ENCODE data around the gene KIF20B.

KIF20B gene

GRCh38 chr10:89771684-89772083 is 70.3 kb downstream of the KIF20B start:
- Histone ChIP-seq H3K4me3 (ENCODE audit: low read length in 2 of 2) (no peak overlapping the region), H3K9me3 (ENCODE audit: control insufficient read depth in 2 of 2, low read length in 2 of 2) (no peaks in the 10 kb centered on the region), H3K36me3 (ENCODE audit: control insufficient read depth in 2 of 2, insufficient read depth in 2 of 2, low read length in 2 of 2) (peaks cover 0 to 3% of the 10 kb centered on the region in 2 donors)

GRCh38 chr10:89773081-89773480 is 71.7 kb downstream of the KIF20B start:
- Histone ChIP-seq H3K36me3 (ENCODE audit: control insufficient read depth in 2 of 2, insufficient read depth in 2 of 2, low read length in 2 of 2) (peaks cover 0 to 3% of the 10 kb centered on the region in 2 donors), H3K27me3 (ENCODE audit: control insufficient read depth in 1 of 2, insufficient read depth in 2 of 2, low read length in 2 of 2) (no peaks in the 10 kb centered on the region), H3K9me3 (ENCODE audit: control insufficient read depth in 2 of 2, low read length in 2 of 2) (no peaks in the 10 kb centered on the region), H3K4me3 (ENCODE audit: low read length in 2 of 2) (no peak overlapping the region), H3K9ac (ENCODE audit: low read length in 2 of 2) (no peak overlapping the region), H3K4me1 (ENCODE audit: control insufficient read depth, insufficient read depth, low read length) (no peaks in the 10 kb centered on the region), H3K27ac (ENCODE audit: low read length) (no peak overlapping the region)

More at GRCh38 chr10:89771684-89772083, 70.3 kb downstream of the KIF20B start:
- H3K27me3 ChIP-seq (ENCODE audit: control insufficient read depth in 1 of 2, insufficient read depth in 2 of 2, low read length in 2 of 2), result no peaks in the 10 kb centered on the region
- no peak overlapping the region for H3K27ac ChIP-seq (ENCODE audit: low read length)
- H3K4me1 ChIP-seq (ENCODE audit: control insufficient read depth, insufficient read depth, low read length), result no peaks in the 10 kb centered on the region
- no peak overlapping the region for H3K9ac ChIP-seq (ENCODE audit: low read length in 2 of 2)

DNA sequence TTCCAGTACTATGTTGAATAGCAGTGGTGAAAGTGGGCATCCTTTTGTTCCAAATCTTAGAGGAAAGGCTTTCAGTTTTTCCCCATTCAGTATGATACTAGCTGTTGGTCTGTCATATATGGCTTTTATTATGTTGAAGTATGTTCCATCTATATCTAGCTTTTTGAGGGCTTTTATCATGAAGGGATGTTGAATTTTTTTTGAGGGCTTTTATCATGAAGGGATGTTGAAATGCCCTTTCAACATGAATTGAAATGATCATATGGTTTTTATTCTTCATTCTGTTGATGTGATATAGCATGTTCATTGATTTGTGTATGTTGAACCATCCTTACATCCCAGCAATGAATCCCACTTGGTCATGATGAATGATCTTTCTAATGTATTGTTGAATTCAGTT is 75.3 kb downstream of the KIF20B start:
- Histone ChIP-seq H3K9ac (ENCODE audit: low read length in 2 of 2) (no peak overlapping the region), H3K4me1 (ENCODE audit: control insufficient read depth, insufficient read depth, low read length) (no peaks in the 10 kb centered on the region), H3K9me3 (ENCODE audit: control insufficient read depth in 2 of 2, low read length in 2 of 2) (no peaks in the 10 kb centered on the region), H3K27ac (ENCODE audit: low read length) (no peak overlapping the region), H3K4me3 (ENCODE audit: low read length in 2 of 2) (no peak overlapping the region), H3K27me3 (ENCODE audit: control insufficient read depth in 1 of 2, insufficient read depth in 2 of 2, low read length in 2 of 2) (no peaks in the 10 kb centered on the region), H3K36me3 (ENCODE audit: control insufficient read depth in 2 of 2, insufficient read depth in 2 of 2, low read length in 2 of 2) (no peaks in the 10 kb centered on the region)

- Histone ChIP-seq H3K9me3 (ENCODE audit: control insufficient read depth in 2 of 2, low read length in 2 of 2) (no peaks in the 10 kb centered on the region), H3K36me3 (ENCODE audit: control insufficient read depth in 2 of 2, insufficient read depth in 2 of 2, low read length in 2 of 2) (no peaks in the 10 kb centered on the region), H3K27ac (ENCODE audit: low read length) (no peak overlapping the region), H3K27me3 (ENCODE audit: control insufficient read depth in 1 of 2, insufficient read depth in 2 of 2, low read length in 2 of 2) (no peaks in the 10 kb centered on the region), H3K4me1 (ENCODE audit: control insufficient read depth, insufficient read depth, low read length) (no peaks in the 10 kb centered on the region), H3K9ac (ENCODE audit: low read length in 2 of 2) (no peak overlapping the region), H3K4me3 (ENCODE audit: low read length in 2 of 2) (no peak overlapping the region)
Observed at GRCh38 chr10:89782470-89782869, 81.1 kb downstream of the KIF20B start.

DNA sequence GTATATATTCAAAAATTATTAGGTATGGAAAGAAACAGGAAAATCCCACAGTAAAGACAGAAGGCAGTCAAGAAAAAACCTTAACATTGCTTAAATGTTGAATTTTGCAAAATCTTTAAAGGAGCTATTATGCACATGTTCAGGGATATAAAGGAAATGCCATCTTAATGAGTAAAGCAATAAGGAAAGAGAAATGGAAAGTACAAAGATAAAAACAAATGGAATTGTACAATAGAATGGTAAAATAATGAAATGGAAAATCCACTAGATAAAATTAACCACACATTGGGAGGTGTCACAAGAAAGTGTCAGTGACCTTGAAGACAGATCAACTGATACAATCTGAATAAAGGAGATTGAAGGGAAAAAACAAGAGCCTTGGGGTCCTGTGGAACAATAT is 82.0 kb downstream of the KIF20B start:
- Histone ChIP-seq H3K9ac (ENCODE audit: low read length in 2 of 2) (no peak overlapping the region), H3K36me3 (ENCODE audit: control insufficient read depth in 2 of 2, insufficient read depth in 2 of 2, low read length in 2 of 2) (no peaks in the 10 kb centered on the region), H3K27ac (ENCODE audit: low read length) (no peak overlapping the region), H3K9me3 (ENCODE audit: control insufficient read depth in 2 of 2, low read length in 2 of 2) (no peaks in the 10 kb centered on the region), H3K4me1 (ENCODE audit: control insufficient read depth, insufficient read depth, low read length) (no peaks in the 10 kb centered on the region), H3K27me3 (ENCODE audit: control insufficient read depth in 1 of 2, insufficient read depth in 2 of 2, low read length in 2 of 2) (no peaks in the 10 kb centered on the region), H3K4me3 (ENCODE audit: low read length in 2 of 2) (no peak overlapping the region)

DNA sequence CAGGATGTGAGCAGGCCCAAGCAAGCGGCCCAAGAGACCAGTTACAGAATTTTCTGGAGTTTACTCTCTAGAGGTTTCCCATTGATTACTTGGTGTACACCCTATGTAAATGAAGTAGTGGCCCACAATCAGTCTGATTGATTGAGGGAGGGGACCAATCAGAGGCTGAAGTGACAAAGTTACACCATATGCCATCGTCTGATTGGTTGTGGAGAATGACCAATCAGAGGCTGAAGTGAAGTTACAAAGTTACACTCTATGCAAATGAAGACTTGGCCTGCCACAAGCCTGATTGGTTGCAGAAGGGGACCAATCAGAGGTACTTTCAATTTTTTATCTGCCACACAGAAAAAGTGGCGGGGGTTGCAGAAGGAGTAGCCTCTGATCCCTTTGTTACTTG is 83.7 kb downstream of the KIF20B start:
- no peaks in the 10 kb centered on the region for H3K27me3 ChIP-seq (ENCODE audit: control insufficient read depth in 1 of 2, insufficient read depth in 2 of 2, low read length in 2 of 2)

DNA sequence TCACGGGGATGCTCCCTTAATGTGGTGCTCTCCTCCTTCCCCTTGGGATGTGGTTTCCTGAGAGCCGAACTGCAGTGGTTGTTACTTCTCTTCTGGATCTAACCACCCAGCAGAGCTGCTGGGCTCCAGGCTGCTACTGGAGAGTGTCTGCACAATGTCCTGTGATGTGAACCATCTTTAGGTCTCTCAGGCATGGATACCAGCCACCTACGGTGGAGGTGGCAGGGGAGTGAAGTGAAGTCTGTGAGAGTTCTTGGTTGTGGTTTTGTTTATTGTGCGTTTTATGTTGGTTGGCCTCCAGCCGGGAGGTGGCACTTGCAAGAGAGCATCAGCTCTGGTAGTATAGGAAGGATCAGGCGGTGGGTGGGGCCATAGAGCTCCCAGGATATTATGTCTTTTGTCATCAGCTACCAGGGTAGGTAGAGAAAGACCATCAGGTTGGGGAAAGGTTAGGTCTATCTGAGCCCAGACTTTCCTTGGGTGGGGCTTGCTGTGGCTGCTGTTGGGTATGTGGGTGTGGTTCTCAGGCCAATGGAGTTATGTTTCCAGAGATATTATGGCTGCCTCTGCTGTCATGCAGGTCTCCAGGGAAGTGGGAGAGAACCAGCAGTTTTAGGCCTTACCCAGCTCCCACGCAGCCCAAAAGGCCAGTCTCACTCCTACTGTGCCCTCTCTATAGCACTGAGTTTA is 87.9 kb downstream of the KIF20B start:
- Histone ChIP-seq H3K27me3 (ENCODE audit: control insufficient read depth in 1 of 2, insufficient read depth in 2 of 2, low read length in 2 of 2) (no peaks in the 10 kb centered on the region), H3K9ac (ENCODE audit: low read length in 2 of 2) (no peak overlapping the region), H3K27ac (ENCODE audit: low read length) (no peak overlapping the region), H3K4me3 (ENCODE audit: low read length in 2 of 2) (no peak overlapping the region), H3K4me1 (ENCODE audit: control insufficient read depth, insufficient read depth, low read length) (no peaks in the 10 kb centered on the region), H3K36me3 (ENCODE audit: control insufficient read depth in 2 of 2, insufficient read depth in 2 of 2, low read length in 2 of 2) (no peaks in the 10 kb centered on the region), H3K9me3 (ENCODE audit: control insufficient read depth in 2 of 2, low read length in 2 of 2) (no peaks in the 10 kb centered on the region)

More for the DNA sequence above, 83.7 kb downstream of the KIF20B start:
- Histone ChIP-seq H3K27ac (ENCODE audit: low read length) (no peak overlapping the region), H3K9me3 (ENCODE audit: control insufficient read depth in 2 of 2, low read length in 2 of 2) (no peaks in the 10 kb centered on the region), H3K4me3 (ENCODE audit: low read length in 2 of 2) (no peak overlapping the region), H3K4me1 (ENCODE audit: control insufficient read depth, insufficient read depth, low read length) (no peaks in the 10 kb centered on the region), H3K36me3 (ENCODE audit: control insufficient read depth in 2 of 2, insufficient read depth in 2 of 2, low read length in 2 of 2) (no peaks in the 10 kb centered on the region), H3K9ac (ENCODE audit: low read length in 2 of 2) (no peak overlapping the region)

DNA sequence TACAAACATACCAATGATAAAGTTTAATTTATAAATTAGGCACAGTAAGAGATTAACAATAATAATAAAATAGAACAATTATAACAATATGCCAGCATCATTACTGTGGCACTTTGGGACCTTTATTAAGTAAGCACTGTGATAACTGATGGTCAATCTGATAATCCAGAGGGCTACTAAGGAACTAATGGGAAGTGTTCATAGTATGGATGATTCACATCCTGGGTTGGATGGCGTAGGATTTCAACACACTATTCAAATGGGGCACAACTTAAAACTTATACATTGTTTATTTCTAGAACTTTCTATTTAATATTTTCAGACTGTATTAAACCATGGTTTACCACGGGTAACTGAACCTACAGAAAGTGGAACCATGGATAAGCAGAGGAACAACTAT is 90.8 kb downstream of the KIF20B start:
- Histone ChIP-seq H3K9ac (ENCODE audit: low read length in 2 of 2) (no peak overlapping the region), H3K27me3 (ENCODE audit: control insufficient read depth in 1 of 2, insufficient read depth in 2 of 2, low read length in 2 of 2) (no peaks in the 10 kb centered on the region), H3K36me3 (ENCODE audit: control insufficient read depth in 2 of 2, insufficient read depth in 2 of 2, low read length in 2 of 2) (no peaks in the 10 kb centered on the region), H3K9me3 (ENCODE audit: control insufficient read depth in 2 of 2, low read length in 2 of 2) (no peaks in the 10 kb centered on the region), H3K4me3 (ENCODE audit: low read length in 2 of 2) (no peak overlapping the region), H3K27ac (ENCODE audit: low read length) (no peak overlapping the region), H3K4me1 (ENCODE audit: control insufficient read depth, insufficient read depth, low read length) (no peaks in the 10 kb centered on the region)

GRCh38 chr10:89793649-89794254 is 92.4 kb downstream of the KIF20B start:
- no peaks in the 10 kb centered on the region for H3K9me3 ChIP-seq (ENCODE audit: control insufficient read depth in 2 of 2, low read length in 2 of 2)
- H3K4me3 ChIP-seq (ENCODE audit: low read length in 2 of 2), result no peak overlapping the region
- H3K27me3 ChIP-seq (ENCODE audit: control insufficient read depth in 1 of 2, insufficient read depth in 2 of 2, low read length in 2 of 2), result no peaks in the 10 kb centered on the region
- H3K9ac ChIP-seq (ENCODE audit: low read length in 2 of 2), result no peak overlapping the region
- H3K27ac ChIP-seq (ENCODE audit: low read length), result no peak overlapping the region
- H3K36me3 ChIP-seq (ENCODE audit: control insufficient read depth in 2 of 2, insufficient read depth in 2 of 2, low read length in 2 of 2), result no peaks in the 10 kb centered on the region
- H3K4me1 ChIP-seq (ENCODE audit: control insufficient read depth, insufficient read depth, low read length), result no peaks in the 10 kb centered on the region

DNA sequence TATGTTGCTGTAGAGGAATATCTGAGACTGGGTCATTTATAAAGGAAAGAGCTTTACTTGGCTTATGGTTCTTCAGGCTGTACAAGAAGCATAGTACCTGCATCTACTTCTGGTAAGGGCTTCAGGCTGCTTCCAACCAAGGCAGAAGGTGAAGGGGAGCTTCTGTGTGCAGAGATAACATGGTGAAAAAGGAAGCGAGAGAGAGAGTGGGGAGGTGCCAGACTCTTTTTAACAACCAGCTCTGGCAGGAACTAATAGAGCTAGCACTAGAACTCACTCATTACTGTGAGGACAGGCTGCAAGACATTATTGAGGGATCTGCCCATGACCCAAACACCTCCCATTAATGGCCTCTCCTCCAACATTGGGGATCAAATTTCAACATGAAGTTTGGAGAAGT is 94.5 kb downstream of the KIF20B start:
- no peaks in the 10 kb centered on the region for H3K36me3 ChIP-seq (ENCODE audit: control insufficient read depth in 2 of 2, insufficient read depth in 2 of 2, low read length in 2 of 2)
- H3K4me1 ChIP-seq (ENCODE audit: control insufficient read depth, insufficient read depth, low read length), result no peaks in the 10 kb centered on the region
- peaks cover 0 to 2% of the 10 kb centered on the region in 2 donors for H3K27me3 ChIP-seq (ENCODE audit: control insufficient read depth in 1 of 2, insufficient read depth in 2 of 2, low read length in 2 of 2)

DNA sequence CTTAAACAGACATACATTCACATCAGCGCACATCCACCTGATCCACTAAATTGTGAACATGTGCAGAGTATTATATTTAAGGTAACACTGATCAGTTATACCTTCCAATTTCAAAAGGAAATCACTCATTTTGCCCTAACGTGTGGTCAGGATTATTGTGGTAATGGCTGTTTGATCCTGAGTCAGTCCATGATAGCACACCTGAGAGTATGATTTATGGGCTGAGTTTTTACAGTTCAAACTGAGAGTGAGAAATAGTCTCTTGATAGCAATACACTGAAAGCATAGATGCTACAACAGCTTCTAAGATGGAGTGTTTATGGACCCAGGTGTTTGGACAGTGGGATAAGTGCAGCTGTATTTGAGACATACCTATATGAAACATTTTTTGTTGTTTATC is 96.7 kb downstream of the KIF20B start:
- no peaks in the 10 kb centered on the region for H3K4me1 ChIP-seq (ENCODE audit: control insufficient read depth, insufficient read depth, low read length)
- no peak overlapping the region for H3K9ac ChIP-seq (ENCODE audit: low read length in 2 of 2)
- H3K9me3 ChIP-seq (ENCODE audit: control insufficient read depth in 2 of 2, low read length in 2 of 2), result no peaks in the 10 kb centered on the region
- H3K36me3 ChIP-seq (ENCODE audit: control insufficient read depth in 2 of 2, insufficient read depth in 2 of 2, low read length in 2 of 2), result no peaks in the 10 kb centered on the region
- H3K27ac ChIP-seq (ENCODE audit: low read length), result no peak overlapping the region
- H3K4me3 ChIP-seq (ENCODE audit: low read length in 2 of 2), result no peak overlapping the region
- H3K27me3 ChIP-seq (ENCODE audit: control insufficient read depth in 1 of 2, insufficient read depth in 2 of 2, low read length in 2 of 2), result peaks cover 0 to 2% of the 10 kb centered on the region in 2 donors

More for the DNA sequence above, 94.5 kb downstream of the KIF20B start:
- H3K4me3 ChIP-seq (ENCODE audit: low read length in 2 of 2), result no peak overlapping the region
- H3K9me3 ChIP-seq (ENCODE audit: control insufficient read depth in 2 of 2, low read length in 2 of 2), result no peaks in the 10 kb centered on the region
- H3K27ac ChIP-seq (ENCODE audit: low read length), result no peak overlapping the region
- H3K9ac ChIP-seq (ENCODE audit: low read length in 2 of 2), result no peak overlapping the region
